Stimulated activated CD4-positive, alpha-beta T cell treated with anti-CD3 and anti-CD28 coated beads, Interleukin-15, amount 100 ng/mL, for 48 hours (primary cell): ENCODE measurements around the gene MED20.

Experiments
- DNase-seq, 2 donors: peaks; one replicate each; pipeline ENCODE4 v3.0.0-alpha.2; 2020; ENCODE audit warnings: low read depth in 2 of 2

Gene MED20

GRCh38 chr6:41941280-41942066 lies 20.5 kb upstream of the MED20 start, which contains the start of gene CCND3:
Gene CCND3, minus strand, starts transcription at chr6:41941808. Its CDS starts 159 bp downstream, at chr6:41941649.
- peak; percentile 86 to 92 for DNase-seq

GRCh38 chr6:41940759-41941279 lies 19.9 kb upstream of the MED20 start:
- no peak for DNase-seq

- DNase-seq, result no peak
Observed at GRCh38 chr6:41939848-41940758, 19.2 kb upstream of the MED20 start.

- no peak for DNase-seq
Observed at GRCh38 chr6:41939176-41939847, 18.4 kb upstream of the MED20 start.

GRCh38 chr6:41938590-41939175 lies 17.7 kb upstream of the MED20 start:
- DNase-seq, result no peak

- no peak for DNase-seq
Observed at GRCh38 chr6:41937861-41938574, 17.1 kb upstream of the MED20 start.

- no peak for DNase-seq
Observed at GRCh38 chr6:41937472-41937860, 16.5 kb upstream of the MED20 start.

GRCh38 chr6:41936073-41936837 lies 15.3 kb upstream of the MED20 start:
- DNase-seq, result peak; percentile 58 to 64

- DNase-seq, result no peak
Observed at GRCh38 chr6:41935685-41936072, 14.7 kb upstream of the MED20 start.

- DNase-seq, result no peak
Observed at GRCh38 chr6:41935193-41935574, 14.2 kb upstream of the MED20 start.

GRCh38 chr6:41934278-41935192 lies 13.6 kb upstream of the MED20 start:
- DNase-seq, result no peak

- DNase-seq, result no peak
Observed at GRCh38 chr6:41932378-41932777, 11.4 kb upstream of the MED20 start.

- no peak for DNase-seq
Observed at GRCh38 chr6:41931792-41932191, 10.9 kb upstream of the MED20 start.

- DNase-seq, result no peak
Observed at GRCh38 chr6:41929924-41930323, 9.0 kb upstream of the MED20 start.

GRCh38 chr6:41927253-41927652 lies 6.3 kb upstream of the MED20 start:
- no peak for DNase-seq

- DNase-seq, result no peak
Observed at GRCh38 chr6:41922154-41922553, 1.2 kb upstream of the MED20 start.

GRCh38 chr6:41921712-41921998 lies 716 bp upstream of the MED20 start:
- no peak for DNase-seq

- DNase-seq, result no peak
Observed at GRCh38 chr6:41917528-41917927, 3.4 kb downstream of the MED20 start.

- DNase-seq, result no peak
Observed at GRCh38 chr6:41914869-41915530, 5.9 kb downstream of the MED20 start.
